OCI-LY3 (cell line): ENCODE data around the gene SLC23A1.

ENCODE experiments used
- EZH2phosphoT487 ChIP-seq: fragments of 200-600 bp; shearing (Covaris generic); IDR thresholded peaks from 2 replicates; pipeline ENCODE4 v1.6.1; 2018; ENCODE audit warnings: antibody characterized with exemption, mixed run types, low read depth
- TF ChIP-seq, protein P1 (sequence below): fragments of 200-600, 300-600 bp; sonication (generic); IDR thresholded peaks from 2 replicates; pipeline ENCODE4 v1.5.1; 2014; ENCODE audit warnings: antibody characterized with exemption, low read length, low read depth

- TF ChIP-seq, protein P1, sequence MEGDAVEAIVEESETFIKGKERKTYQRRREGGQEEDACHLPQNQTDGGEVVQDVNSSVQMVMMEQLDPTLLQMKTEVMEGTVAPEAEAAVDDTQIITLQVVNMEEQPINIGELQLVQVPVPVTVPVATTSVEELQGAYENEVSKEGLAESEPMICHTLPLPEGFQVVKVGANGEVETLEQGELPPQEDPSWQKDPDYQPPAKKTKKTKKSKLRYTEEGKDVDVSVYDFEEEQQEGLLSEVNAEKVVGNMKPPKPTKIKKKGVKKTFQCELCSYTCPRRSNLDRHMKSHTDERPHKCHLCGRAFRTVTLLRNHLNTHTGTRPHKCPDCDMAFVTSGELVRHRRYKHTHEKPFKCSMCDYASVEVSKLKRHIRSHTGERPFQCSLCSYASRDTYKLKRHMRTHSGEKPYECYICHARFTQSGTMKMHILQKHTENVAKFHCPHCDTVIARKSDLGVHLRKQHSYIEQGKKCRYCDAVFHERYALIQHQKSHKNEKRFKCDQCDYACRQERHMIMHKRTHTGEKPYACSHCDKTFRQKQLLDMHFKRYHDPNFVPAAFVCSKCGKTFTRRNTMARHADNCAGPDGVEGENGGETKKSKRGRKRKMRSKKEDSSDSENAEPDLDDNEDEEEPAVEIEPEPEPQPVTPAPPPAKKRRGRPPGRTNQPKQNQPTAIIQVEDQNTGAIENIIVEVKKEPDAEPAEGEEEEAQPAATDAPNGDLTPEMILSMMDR, result no peak
- TF ChIP-seq EZH2phosphoT487, result no peak
These were observed 20.8 kb upstream of the SLC23A1 start, which contains the start of gene SPATA24 for GRCh38 chr5:139403787-139404483.
